Sigmoid colon (tissue), 7 donors: ENCODE measurements around the gene WBP11. TPM values are rescaled to one million over a fixed set of nuclear protein-coding genes. Genes with fewer than 3 reads are reported as not detected.
A peak's percentile ranks its signal among the peaks of the same experiment; 100 is the strongest.

Experiments
- DNase-seq: peaks from one replicate; pipeline ENCODE4 v3.0.0-alpha.2; 2019
- H3K27ac ChIP-seq, 4 donors: fragments of 200-600 bp; sonication (generic); one replicate each; pipeline ENCODE4 v1.5.1; 2016 to 2019; ENCODE audit warnings: mild to moderate bottlenecking in 1 of 4
- H3K27me3 ChIP-seq, 3 donors: fragments of 200-600 bp; sonication (generic); one replicate each; pipeline ENCODE4 v1.5.1; 2019; ENCODE audit warnings: mild to moderate bottlenecking in 1 of 3
- H3K36me3 ChIP-seq, 4 donors: fragments of 200-600 bp; sonication (generic); one replicate each; pipeline ENCODE4 v1.5.1; 2016 to 2019
- H3K4me1 ChIP-seq, 4 donors: fragments of 200-600 bp; sonication (generic); one replicate each; pipeline ENCODE4 v1.5.1; 2017 to 2019
- H3K4me3 ChIP-seq, 4 donors: fragments of 200-600 bp; sonication (generic); one replicate each; pipeline ENCODE4 v1.5.1; 2017 to 2019; ENCODE audit warnings: mild to moderate bottlenecking in 2 of 4, moderate library complexity in 1 of 4
- H3K9me3 ChIP-seq, 4 donors: fragments of 200-600 bp in 3 of 4; sonication (generic) in 3 of 4; one replicate each; pipeline versions ENCODE4 v1.5.1 to v1.6.1; 2013 to 2019
- CTCF ChIP-seq, 4 experiments: fragments of 450-650 bp in 3 of 4; fragments of 200-600 bp in 1 of 4; IDR thresholded peaks; one replicate each; pipeline ENCODE4 v1.5.1; 2016 to 2019; ENCODE audit warnings: antibody characterized with exemption in 4 of 4, mild to moderate bottlenecking in 3 of 4, moderate library complexity in 2 of 4
- EP300 ChIP-seq, 4 donors: sonication (generic); formaldehyde crosslinking; IDR thresholded peaks; one replicate each; pipeline ENCODE4 v1.6.1; 2017; ENCODE audit warnings: antibody characterized with exemption in 4 of 4
- POLR2A ChIP-seq, 2 donors: fragments of 450-650 bp; IDR thresholded peaks; one replicate each; pipeline ENCODE4 v1.6.1; 2016; ENCODE audit warnings: antibody characterized with exemption in 2 of 2, mild to moderate bottlenecking in 2 of 2, moderate library complexity in 2 of 2
- POLR2AphosphoS5 ChIP-seq, 4 donors: sonication (generic); formaldehyde crosslinking; IDR thresholded peaks; one replicate each; pipeline ENCODE4 v1.6.1; 2017; ENCODE audit warnings: antibody characterized with exemption in 4 of 4
- WGBS, 2 donors: extraction: QIAGEN DNeasy Blood & Tissue Kit; methylation state at CpG; one replicate each; pipeline ENCODE4 v1.1.7; 2013; 5-methylcytosine and 5-hydroxymethylcytosine counted together
- intact Hi-C: fragments of 100-400 bp; cut with DNase I; formaldehyde crosslinking; loops from one replicate; pipeline ENCODE4 v1.15.1; 2023
- polyA plus RNA-seq, 3 donors: library from polyadenylated mRNA; stranded (reverse); fragments of 200-250 nt; gene quantifications; one replicate each; pipeline ENCODE4 v1.2.3, GENCODE V29; 2013
- total RNA-seq, 4 donors: library from RNA; depleted of rRNA; stranded (reverse); fragments of >200 nt; gene quantifications; one replicate each; pipeline ENCODE4 v1.1.0, GENCODE V29; 2016
- donor health status: healthy with polysubstance abuse.
- donor health status: Bipolar disorder and iron deficiency.
- donor health status: healthy.

The WBP11 gene
- total and polyA plus RNA-seq, 7 donors, result 13.2 to 24.1 (median 16.6) TPM

- Histone ChIP-seq H3K4me3 (peak overlapping the region; percentile 55 to 86 (median 71)), H3K4me1 (peaks cover 0 to 35% (median 23%) of the 10 kb centered on the region in 4 donors), H3K27ac (peak overlapping the region; percentile 91 to 98 (median 93)), H3K9me3 (no peaks in the 10 kb centered on the region), H3K27me3 (no peaks in the 10 kb centered on the region), H3K36me3 (no peaks in the 10 kb centered on the region)
- 31 to 39% methylated on average over 16 of the region's 16 CpGs for WGBS, 2 donors
- TF ChIP-seq CTCF (IDR thresholded peaks at IDR 0.05) (no peak), POLR2A (IDR thresholded peaks at IDR 0.05) (no peak), EP300 (IDR thresholded peaks at IDR 0.05) (no peak), POLR2AphosphoS5 (IDR thresholded peaks at IDR 0.05) (no peak)
- intact Hi-C loops, result loop anchor here (2.0 to 10.0 kb wide), 6 partner anchors 29 to 1841 kb away; partner anchors contain the start of genes ATF7IP, C12orf60, STRAP and WBP11
- no peak for DNase-seq
Measured at GRCh38 chr12:14773685-14774073, 29.6 kb downstream of the WBP11 start.

GRCh38 chr12:14772946-14773345 lies 30.3 kb downstream of the WBP11 start:
- no peak overlapping the region for H3K4me3 ChIP-seq
- peaks cover 0 to 40% (median 28%) of the 10 kb centered on the region in 4 donors for H3K4me1 ChIP-seq
- no peaks in the 10 kb centered on the region for H3K36me3 ChIP-seq
- TF ChIP-seq CTCF (IDR thresholded peaks at IDR 0.05) (no peak), EP300 (IDR thresholded peaks at IDR 0.05) (no peak), POLR2A (IDR thresholded peaks at IDR 0.05) (no peak), POLR2AphosphoS5 (IDR thresholded peaks at IDR 0.05) (no peak)
- intact Hi-C loops, result loop anchor here (5.0 to 10.0 kb wide), 5 partner anchors 224 to 1842 kb away; partner anchors contain the start of genes ATF7IP and STRAP
- H3K9me3 ChIP-seq, result no peaks in the 10 kb centered on the region
- no peak overlapping the region for H3K27ac ChIP-seq
- DNase-seq, result no peak
- no peaks in the 10 kb centered on the region for H3K27me3 ChIP-seq
- WGBS, 2 donors, result 95 to 96% methylated on average over 5 of the region's 5 CpGs

GRCh38 chr12:14771651-14772137 lies 31.6 kb downstream of the WBP11 start:
- TF ChIP-seq CTCF (IDR thresholded peaks at IDR 0.05) (no peak), EP300 (IDR thresholded peaks at IDR 0.05) (no peak), POLR2AphosphoS5 (IDR thresholded peaks at IDR 0.05) (no peak), POLR2A (IDR thresholded peaks at IDR 0.05) (no peak)
- Histone ChIP-seq H3K9me3 (no peaks in the 10 kb centered on the region), H3K27me3 (no peaks in the 10 kb centered on the region), H3K4me3 (peak overlapping the region; percentile 63 to 85 (median 68)), H3K4me1 (peaks cover 0 to 46% (median 25%) of the 10 kb centered on the region in 4 donors), H3K36me3 (no peaks in the 10 kb centered on the region), H3K27ac (peak overlapping the region; percentile 88 to 96 (median 92))
- intact Hi-C loops, result loop anchor here (5.0 to 10.0 kb wide), 5 partner anchors 226 to 1843 kb away; partner anchors contain the start of genes ATF7IP and STRAP
- 20 to 29% methylated on average over 6 of the region's 6 CpGs for WGBS, 2 donors
- DNase-seq, result no peak

GRCh38 chr12:14770496-14771461 lies 32.5 kb downstream of the WBP11 start:
- H3K4me1 ChIP-seq, result peaks cover 0 to 40% (median 23%) of the 10 kb centered on the region in 4 donors
- TF ChIP-seq POLR2A (IDR thresholded peaks at IDR 0.05), result peak; percentile 94 to 98
- TF ChIP-seq POLR2AphosphoS5 (IDR thresholded peaks at IDR 0.05), result peak; percentile 96 to 99 (median 98)
- TF ChIP-seq EP300 (IDR thresholded peaks at IDR 0.05), result peak in 2 of 4 donors; percentile 42 to 58
- TF ChIP-seq CTCF (IDR thresholded peaks at IDR 0.05), result peak in 1 of 4 experiments; percentile 7
- no peaks in the 10 kb centered on the region for H3K36me3 ChIP-seq
- peak overlapping the region; percentile 88 to 96 (median 92) for H3K27ac ChIP-seq
- H3K4me3 ChIP-seq, result peak overlapping the region; percentile 63 to 85 (median 68)
- H3K9me3 ChIP-seq, result no peaks in the 10 kb centered on the region
- DNase-seq, result peak; percentile 97
- H3K27me3 ChIP-seq, result no peaks in the 10 kb centered on the region
- WGBS, 2 donors, result 0 to 1% methylated on average over 56 of the region's 56 CpGs
- intact Hi-C loops, result loop anchor here (5.0 to 10.0 kb wide), 5 partner anchors 227 to 1844 kb away; partner anchors contain the start of genes ATF7IP and STRAP
